GM18520 (cell line): ENCODE results near the gene TXNL4A.

Experiments used
- ATAC-seq: cut with Tn5 transposase; IDR thresholded peaks from one replicate; pipeline ENCODE4 v1.9.1; 2021; ENCODE audit not compliant: unreplicated experiment

TXNL4A gene

DNA sequence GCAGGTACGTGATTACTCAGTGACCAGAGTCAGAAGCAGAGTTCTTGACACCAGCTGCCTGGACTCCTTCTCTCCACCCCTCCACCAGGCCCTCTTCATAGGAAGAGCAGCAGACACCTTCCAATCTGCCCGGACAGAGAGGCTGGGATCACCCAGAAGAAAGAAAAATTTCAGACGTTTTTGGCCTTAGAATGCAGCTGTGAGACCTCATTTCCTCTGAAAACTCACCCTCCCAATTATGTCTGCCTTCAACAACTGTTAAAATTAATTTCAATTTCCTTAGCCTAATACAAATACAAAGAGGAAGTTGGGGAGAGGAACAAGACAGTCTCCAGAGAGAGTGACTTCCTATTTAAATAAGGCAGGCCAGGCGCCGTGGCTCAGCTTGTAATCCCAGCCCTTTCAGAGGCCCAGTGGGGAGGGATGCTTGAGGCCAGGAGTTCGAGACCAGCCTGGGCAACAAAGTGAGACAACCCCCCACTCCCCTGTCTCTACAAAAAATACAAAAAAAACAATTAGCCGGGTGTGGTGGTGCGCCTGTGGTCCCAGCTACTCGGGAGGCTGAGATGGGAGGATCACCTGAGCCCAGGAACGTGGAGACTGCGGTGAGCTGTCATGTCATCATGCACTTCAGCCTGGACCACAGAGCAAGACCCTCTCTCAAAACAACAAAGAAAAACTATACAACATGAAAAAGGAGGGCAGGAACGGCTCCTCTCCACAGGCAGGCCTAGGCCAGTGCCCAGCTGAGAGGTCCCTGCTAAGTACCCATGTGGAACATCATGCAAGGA, 38.5 kb downstream of the TXNL4A start:
- ATAC-seq, result no peak

DNA sequence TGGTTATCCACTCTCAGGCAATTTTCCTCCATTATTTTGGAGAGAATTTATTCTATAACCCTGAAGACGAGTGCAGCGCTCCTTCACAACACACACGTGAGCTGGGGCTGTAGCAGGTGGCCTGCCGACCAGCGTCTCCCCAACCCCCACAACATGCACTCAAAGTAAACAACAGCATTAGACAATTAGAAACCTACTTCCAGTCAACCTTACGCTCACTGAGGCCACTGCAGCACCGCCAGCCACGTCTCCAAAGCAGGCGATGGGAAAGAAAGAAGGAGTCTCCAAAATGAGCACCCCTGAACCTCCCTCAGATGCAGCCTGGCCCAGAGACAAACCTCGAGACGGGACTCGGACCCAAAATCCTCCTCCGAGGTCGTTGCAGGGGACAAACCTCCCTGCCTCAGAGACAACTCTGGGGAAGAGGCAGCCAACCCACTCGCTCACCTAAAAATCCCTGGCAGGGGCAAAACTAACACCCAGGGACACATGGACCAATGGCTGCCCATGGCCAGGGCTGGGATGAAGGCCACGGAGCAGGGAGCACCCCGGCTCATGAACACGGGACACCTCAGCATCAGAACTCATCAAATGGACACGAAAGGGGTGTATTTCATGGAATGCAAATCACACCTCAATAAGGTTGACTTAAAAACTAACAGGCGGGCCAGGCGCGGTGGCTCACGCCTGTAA, 39.5 kb downstream of the TXNL4A start:
- ATAC-seq, result no peak

DNA sequence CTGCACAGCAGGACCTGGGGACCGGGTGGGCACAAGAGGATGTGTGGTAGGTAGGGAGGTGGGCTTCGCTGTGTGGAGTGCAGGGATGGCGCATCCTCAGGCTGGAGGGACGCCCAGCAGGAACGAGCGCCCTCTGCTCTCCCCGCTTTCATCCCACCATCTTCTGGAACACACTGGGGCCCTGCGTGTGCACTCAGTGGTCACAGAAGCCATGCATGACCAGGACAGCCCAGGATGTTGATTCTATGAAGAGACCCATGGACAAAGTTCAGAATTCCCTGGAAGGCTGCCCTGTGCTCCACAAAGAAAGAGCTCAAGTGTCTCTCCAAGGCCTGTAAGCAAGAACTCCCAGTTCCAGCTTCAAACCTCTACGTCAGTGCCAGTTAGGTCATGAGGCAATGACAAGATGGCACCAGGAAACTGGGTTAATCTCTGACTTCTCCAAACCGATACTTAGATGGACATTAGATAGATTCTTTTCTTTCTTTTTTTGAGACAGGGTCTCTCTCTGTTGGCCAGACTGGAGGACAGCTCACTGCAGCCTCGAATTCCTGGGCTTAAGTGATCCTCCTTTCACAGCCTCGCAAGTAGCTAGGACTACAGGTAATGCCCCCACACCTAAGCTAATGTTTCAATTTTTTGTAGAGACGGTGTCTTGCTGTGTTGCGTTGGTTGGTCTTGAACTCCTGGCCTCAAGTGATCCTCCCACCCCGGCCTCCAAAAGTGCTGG, 40.3 kb downstream of the TXNL4A start:
- ATAC-seq, result no peak

DNA sequence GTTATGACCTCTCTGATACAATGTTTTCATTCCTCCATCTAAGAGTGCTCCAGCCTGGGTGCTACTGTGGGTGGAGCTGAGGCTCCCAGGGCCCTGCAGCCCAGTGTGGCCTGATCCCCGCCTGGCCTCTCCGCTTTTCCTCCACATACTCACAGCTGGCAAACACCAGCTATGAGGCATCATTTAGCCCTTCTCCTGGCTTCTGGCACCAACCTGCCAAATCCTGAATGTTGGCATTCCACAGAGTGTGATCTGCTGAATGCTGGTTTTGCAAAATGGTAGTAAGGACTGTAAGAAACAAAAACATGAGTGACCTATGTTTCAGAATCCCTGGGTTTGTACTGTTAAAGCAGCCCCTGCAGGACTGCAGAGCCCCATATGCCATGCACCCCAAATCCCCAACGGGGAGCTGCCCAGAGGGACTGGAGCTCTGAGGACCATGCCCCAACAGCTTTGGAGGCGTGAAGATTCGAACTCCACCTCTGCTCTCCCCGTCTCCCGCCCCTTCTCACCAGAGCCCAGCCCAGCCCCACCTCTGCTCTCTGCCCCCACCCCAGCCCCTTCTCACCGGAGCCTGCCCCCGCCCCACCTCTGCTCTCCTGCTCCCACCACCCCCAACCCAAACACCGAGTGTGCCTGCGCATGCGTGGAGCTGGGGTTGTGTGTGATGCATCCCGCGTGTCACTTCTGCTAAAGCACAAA, 41.2 kb downstream of the TXNL4A start:
- ATAC-seq, result no peak

- ATAC-seq, result no peak
These were observed 43.0 kb downstream of the TXNL4A start for GRCh38 chr18:79945118-79946042.

- ATAC-seq, result no peak
These were observed 43.6 kb downstream of the TXNL4A start for GRCh38 chr18:79944746-79945117.

DNA sequence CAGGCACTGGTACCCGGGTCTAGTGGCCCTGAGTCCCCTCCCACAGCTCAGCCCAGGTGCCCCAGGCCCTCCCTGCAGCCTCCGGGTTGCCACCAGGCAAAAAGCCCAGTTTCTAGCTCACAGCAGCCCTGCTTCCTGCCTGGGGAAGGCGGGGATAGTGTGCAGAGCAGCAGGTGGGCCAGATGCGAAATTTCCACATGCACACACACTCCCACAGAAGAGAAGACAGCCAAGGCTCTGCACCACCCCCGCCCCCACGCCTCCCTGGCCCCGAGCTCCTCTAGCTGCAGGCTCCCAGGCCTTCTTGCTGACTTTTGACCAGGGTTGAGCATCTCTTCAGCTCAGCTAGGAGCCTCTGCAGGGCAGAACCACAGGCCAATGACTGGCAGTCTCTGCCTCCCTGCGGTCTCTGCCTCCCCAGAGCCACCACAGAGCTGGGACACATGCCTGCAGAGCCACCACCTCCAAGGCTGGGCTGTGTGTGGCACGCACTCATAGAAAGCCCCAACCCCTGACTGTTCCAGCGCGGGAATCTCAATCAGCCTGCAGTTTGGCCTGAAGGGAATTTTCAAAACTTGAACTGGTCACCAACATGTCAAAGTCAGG, 44.1 kb downstream of the TXNL4A start:
- ATAC-seq, result no peak

- ATAC-seq, result no peak
These were observed 44.7 kb downstream of the TXNL4A start for GRCh38 chr18:79943608-79944125.

DNA sequence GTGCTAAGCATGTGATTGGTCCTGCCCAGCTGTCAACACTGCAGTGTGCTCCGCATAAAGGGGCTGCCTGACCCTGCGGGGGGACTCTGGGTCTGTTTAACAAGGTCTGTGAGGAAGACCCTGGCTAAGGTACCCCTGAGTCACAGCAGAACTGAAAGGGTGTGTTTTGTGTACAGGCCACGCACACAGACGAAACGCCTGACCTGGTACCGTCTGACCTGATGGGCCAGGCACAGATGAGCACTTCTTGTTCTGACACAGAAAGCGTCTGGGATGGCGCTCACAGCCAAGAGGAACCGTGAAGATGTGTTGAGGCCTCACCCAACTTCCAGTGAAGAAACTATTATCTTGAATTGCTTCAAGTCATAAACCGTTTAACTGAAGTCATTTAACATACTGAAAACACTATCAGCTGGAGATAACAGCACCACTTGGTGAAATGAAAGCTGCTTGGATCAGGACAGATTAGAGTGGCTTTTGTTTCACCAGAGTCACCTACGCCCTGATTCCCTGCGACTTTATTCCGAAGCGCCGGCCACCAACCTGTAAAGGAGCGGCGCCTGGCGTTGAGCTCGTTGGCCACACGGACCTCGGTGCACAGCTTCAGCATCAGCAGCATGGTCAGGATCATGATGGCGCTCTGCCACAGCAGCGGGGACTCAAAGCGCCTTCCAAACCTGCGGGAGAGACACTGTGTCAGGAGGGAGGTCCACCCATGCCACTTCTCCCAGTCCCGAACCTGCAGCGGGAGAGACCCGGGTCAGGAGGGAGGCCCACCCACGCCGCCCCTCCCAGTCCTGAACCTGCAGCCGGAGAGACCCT, 45.4 kb downstream of the TXNL4A start:
- no peak for ATAC-seq

DNA sequence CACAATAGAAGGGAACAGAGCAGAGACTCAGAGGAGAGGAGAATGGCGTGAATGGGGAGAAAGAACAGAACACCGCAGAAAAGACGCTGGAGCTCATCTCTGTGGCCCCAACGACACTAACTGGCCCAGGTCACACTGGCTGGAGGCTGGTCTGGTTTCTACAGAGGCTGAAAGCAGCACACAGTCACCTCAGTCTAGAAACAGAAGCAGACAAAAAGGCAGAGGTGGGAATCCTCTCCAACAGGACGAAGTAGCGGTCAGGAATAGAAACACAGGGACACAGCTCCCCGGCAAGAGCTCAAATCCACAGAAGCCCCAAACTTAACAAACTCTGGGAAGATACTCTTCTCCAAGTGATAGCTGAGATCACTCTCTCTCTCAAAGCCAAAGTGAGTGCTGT, 46.2 kb downstream of the TXNL4A start:
- ATAC-seq, result no peak

- ATAC-seq, result no peak
These were observed 46.8 kb downstream of the TXNL4A start for GRCh38 chr18:79941473-79942119.

GRCh38 chr18:79940814-79941472, 47.4 kb downstream of the TXNL4A start:
- no peak for ATAC-seq

DNA sequence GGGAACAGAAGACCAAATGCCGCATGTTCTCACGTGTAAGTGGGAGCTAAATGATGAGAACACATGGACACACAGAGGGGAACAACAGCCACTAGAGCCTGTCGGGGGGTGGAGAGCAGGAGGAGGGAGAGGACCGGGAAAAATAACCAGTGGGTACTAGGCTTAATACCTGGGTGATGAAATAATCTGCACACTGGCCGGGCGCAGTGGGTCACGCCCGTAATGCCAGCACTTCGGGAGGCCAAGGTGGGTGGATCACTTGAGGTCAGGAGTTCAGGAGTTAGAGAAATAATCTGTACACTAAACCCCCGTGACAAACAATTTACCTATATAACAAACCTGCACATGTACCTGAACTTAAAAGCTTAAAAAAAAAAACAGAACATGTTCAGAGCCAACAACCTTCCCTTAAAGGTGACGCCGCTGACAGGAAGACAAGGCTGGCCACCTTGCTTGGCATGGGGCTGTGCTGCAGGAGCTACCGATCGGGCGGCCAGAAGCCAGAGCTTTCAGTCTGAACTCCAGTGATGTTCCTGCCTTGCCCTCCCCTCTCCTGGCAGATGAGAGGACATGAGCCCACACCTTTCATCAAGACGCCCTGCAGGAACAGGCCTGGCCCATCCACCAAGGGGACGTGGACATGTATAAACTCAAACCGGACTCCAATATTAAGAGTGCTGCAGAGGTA, 48.1 kb downstream of the TXNL4A start:
- ATAC-seq, result no peak

GRCh38 chr18:79939096-79939495, 49.3 kb downstream of the TXNL4A start:
- ATAC-seq, result no peak

- no peak for ATAC-seq
These were observed 50.2 kb downstream of the TXNL4A start for GRCh38 chr18:79938196-79938595.

DNA sequence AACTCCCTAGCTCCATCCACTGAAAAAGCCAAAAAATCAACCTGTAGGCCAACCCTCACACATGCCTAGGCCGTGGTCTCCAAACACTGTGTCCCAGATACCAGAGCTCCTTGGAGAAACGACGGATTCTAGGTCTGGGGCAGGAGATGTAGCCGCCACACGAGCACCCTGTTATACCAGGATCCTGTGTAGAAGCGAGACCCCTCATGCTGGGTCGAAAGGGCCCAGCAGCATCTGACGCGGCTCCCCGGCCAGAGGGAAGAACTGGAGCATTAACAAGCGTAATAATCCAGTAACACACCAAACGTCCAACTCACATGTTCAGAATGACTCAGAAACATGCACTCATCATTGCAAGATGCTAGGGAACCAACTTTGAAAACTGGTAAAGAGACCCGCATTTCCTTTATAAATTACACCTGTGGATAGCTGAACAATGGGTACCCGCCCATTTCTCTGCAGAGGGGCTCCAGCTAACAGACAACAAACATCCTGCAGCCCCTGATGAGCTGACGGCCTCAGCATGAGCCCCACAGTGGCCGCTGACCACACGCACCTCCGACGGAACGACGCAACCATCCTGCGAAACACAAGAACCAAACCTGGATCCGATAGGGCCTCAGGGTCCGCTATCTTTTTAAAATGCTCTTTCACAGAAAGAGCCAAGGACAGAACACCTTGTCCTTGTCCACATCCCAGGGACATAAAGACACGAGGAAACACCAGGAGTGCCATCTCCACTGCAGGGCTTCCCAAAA, 51.1 kb downstream of the TXNL4A start:
- ATAC-seq, result no peak
